Esophagus muscularis mucosa (tissue), 4 donors: ENCODE data around the gene PRDX6. TPM values are rescaled to one million over a fixed set of nuclear protein-coding genes. Genes with fewer than 3 reads are reported as not detected.
"Not testable (repeated sequence)": the region's sequence is repeated elsewhere in the genome, so short reads cannot be mapped to it uniquely, and the experiment has no call there.

Experiments used
- DNase-seq: peaks from one replicate; pipeline ENCODE4 v3.0.0-alpha.2; 2017; ENCODE audit errors: extremely low spot score
- H3K27ac ChIP-seq, 4 donors: fragments of 200-600 bp; sonication (generic); replicated peaks in 1 of 4; 1 replicate in 3 of 4; 2 replicates in 1 of 4; pipeline ENCODE4 v1.5.1; 2016 to 2019; ENCODE audit warnings: mild to moderate bottlenecking in 1 of 4
- H3K27me3 ChIP-seq, 4 donors: fragments of 200-600 bp; sonication (generic); one replicate each; pipeline versions ENCODE4 v1.5.1 to v1.6.0; 2016 to 2019
- H3K36me3 ChIP-seq, 4 donors: fragments of 200-600 bp; sonication (generic); one replicate each; pipeline ENCODE4 v1.5.1; 2016 to 2019
- H3K4me1 ChIP-seq, 4 donors: fragments of 200-600 bp; sonication (generic); one replicate each; pipeline ENCODE4 v1.5.1; 2016 to 2019
- H3K4me3 ChIP-seq, 4 donors: fragments of 200-600 bp; sonication (generic); 1 replicate in 2 of 4; 2 replicates in 2 of 4; pipeline ENCODE4 v1.5.1; 2016 to 2019; ENCODE audit warnings: mild to moderate bottlenecking in 4 of 4, moderate library complexity in 1 of 4
- H3K9me3 ChIP-seq, 4 donors: fragments of 200-600 bp; sonication (generic); 1 replicate in 3 of 4; 2 replicates in 1 of 4; pipeline ENCODE4 v1.5.1; 2016 to 2019
- CTCF ChIP-seq, 3 experiments: fragments of 200-600 bp in 2 of 3; fragments of 450-650 bp in 1 of 3; sonication (generic) in 2 of 3; IDR thresholded peaks; one replicate each; pipeline ENCODE4 v1.5.1; 2017 to 2019; ENCODE audit warnings: antibody characterized with exemption in 3 of 3, mild to moderate bottlenecking in 2 of 3, moderate library complexity in 1 of 3
- EP300 ChIP-seq: sonication (generic); formaldehyde crosslinking; IDR thresholded peaks from one replicate; pipeline ENCODE4 v1.6.1; 2017; ENCODE audit warnings: antibody characterized with exemption
- POLR2A ChIP-seq: fragments of 450-650 bp; IDR thresholded peaks from one replicate; pipeline ENCODE4 v1.6.1; 2017; ENCODE audit warnings: antibody characterized with exemption, moderate library complexity, mild to moderate bottlenecking, low read depth
- POLR2AphosphoS5 ChIP-seq, 2 donors: sonication (generic); formaldehyde crosslinking; IDR thresholded peaks; one replicate each; pipeline ENCODE4 v1.6.1; 2017; ENCODE audit warnings: antibody characterized with exemption in 2 of 2
- WGBS: methylation state at CpG from one replicate; pipeline ENCODE4 v1.1.5; 2018; 5-methylcytosine and 5-hydroxymethylcytosine counted together
- intact Hi-C: fragments of 100-400 bp; cut with DNase I; formaldehyde crosslinking; loops from one replicate; pipeline ENCODE4 v1.15.1; 2023
- total RNA-seq, 4 donors: library from RNA; depleted of rRNA; stranded (reverse); fragments of >200 nt; gene quantifications; one replicate each; pipeline versions ENCODE4 v1.1.0 to v1.2.1, GENCODE V29; 2016

The PRDX6 gene
- total RNA-seq, 4 donors from 2014 or later = 319 to 529 (median 375) TPM

GRCh38 chr1:173473599-173474011 is 3.5 kb upstream of the PRDX6 start:
- Histone ChIP-seq H3K27ac (peak overlapping the region; percentile 97 to 100 (median 100)), H3K4me1 (peaks cover 29 to 54% (median 47%) of the 10 kb centered on the region in 4 donors), H3K4me3 (peak overlapping the region; percentile 13 to 38 (median 25)), H3K9me3 (no peaks in the 10 kb centered on the region), H3K27me3 (no peaks in the 10 kb centered on the region), H3K36me3 (peaks cover 0 to 6% (median 0%) of the 10 kb centered on the region in 4 donors)
- WGBS = 43% methylated on average over 2 of the region's 2 CpGs
- TF ChIP-seq EP300 = no peak
- no peak for TF ChIP-seq POLR2AphosphoS5 (IDR thresholded peaks at IDR 0.05)
- DNase-seq = no peak
- intact Hi-C loops = loop anchor here (2.0 kb wide), 1 partner anchor 21 kb away; no protein-coding TSS in a partner anchor

- Histone ChIP-seq H3K27me3 (no peaks in the 10 kb centered on the region), H3K27ac (peak overlapping the region; percentile 97 to 100 (median 100)), H3K36me3 (peaks cover 0 to 6% (median 0%) of the 10 kb centered on the region in 4 donors), H3K4me3 (peak overlapping the region; percentile 13 to 85 (median 32)), H3K9me3 (no peaks in the 10 kb centered on the region), H3K4me1 (peaks cover 35 to 60% (median 53%) of the 10 kb centered on the region in 4 donors)
- intact Hi-C loops = loop anchor here (2.0 kb wide), 1 partner anchor 21 kb away; no protein-coding TSS in a partner anchor
- TF ChIP-seq EP300 (no peak), CTCF (IDR thresholded peaks at IDR 0.05) (no peak), POLR2A (no peak), POLR2AphosphoS5 (IDR thresholded peaks at IDR 0.05) (peak in 1 of 2 donors; percentile 25)
- no peak for DNase-seq
- 89% methylated on average over 5 of the region's 5 CpGs for WGBS
Measured at GRCh38 chr1:173474097-173474779, 2.9 kb upstream of the PRDX6 start.

GRCh38 chr1:173474780-173475421 is 2.2 kb upstream of the PRDX6 start:
- WGBS = 73% methylated on average over 16 of the region's 17 CpGs
- H3K4me3 ChIP-seq = peak overlapping the region; percentile 85 to 95 (median 93)
- not testable (repeated sequence) for DNase-seq, H3K27me3 ChIP-seq, H3K36me3 ChIP-seq, H3K9me3 ChIP-seq
- peaks cover 42 to 67% (median 60%) of the 10 kb centered on the region in 4 donors for H3K4me1 ChIP-seq
- intact Hi-C loops = loop anchor here (2.0 kb wide), 1 partner anchor 22 kb away; no protein-coding TSS in a partner anchor
- H3K27ac ChIP-seq = peak overlapping the region; percentile 97 to 100 (median 100)

- H3K36me3 ChIP-seq = peaks cover 0 to 4% (median 3%) of the 10 kb centered on the region in 4 donors
- no peaks in the 10 kb centered on the region for H3K9me3 ChIP-seq
- H3K4me1 ChIP-seq = peaks cover 50 to 75% (median 67%) of the 10 kb centered on the region in 4 donors
- 23% methylated on average over 5 of the region's 5 CpGs for WGBS
- peak overlapping the region; percentile 85 to 95 (median 93) for H3K4me3 ChIP-seq
- no peaks in the 10 kb centered on the region for H3K27me3 ChIP-seq
- intact Hi-C loops = loop anchor here (2.0 kb wide), 1 partner anchor 23 kb away; no protein-coding TSS in a partner anchor
- DNase-seq = no peak
- TF ChIP-seq CTCF (IDR thresholded peaks at IDR 0.05) (no peak), POLR2AphosphoS5 (IDR thresholded peaks at IDR 0.05) (peak; percentile 23 to 46)
- H3K27ac ChIP-seq = peak overlapping the region; percentile 97 to 100 (median 100)
Measured at GRCh38 chr1:173475564-173476196, 1.5 kb upstream of the PRDX6 start.

- H3K4me1 ChIP-seq = peaks cover 55 to 77% (median 73%) of the 10 kb centered on the region in 4 donors
- H3K4me3 ChIP-seq = peak overlapping the region; percentile 85 to 95 (median 93)
- H3K36me3 ChIP-seq = peaks cover 0 to 8% (median 5%) of the 10 kb centered on the region in 4 donors
- no peak for TF ChIP-seq POLR2AphosphoS5 (IDR thresholded peaks at IDR 0.05)
- TF ChIP-seq POLR2A = no peak
- no peak for TF ChIP-seq EP300
- no peak for TF ChIP-seq CTCF (IDR thresholded peaks at IDR 0.05)
- peak overlapping the region; percentile 97 to 100 (median 100) for H3K27ac ChIP-seq
- WGBS = 34% methylated on average over 5 of the region's 5 CpGs
- intact Hi-C loops = no loop called here
- DNase-seq = no peak
- H3K9me3 ChIP-seq = no peaks in the 10 kb centered on the region
- H3K27me3 ChIP-seq = no peaks in the 10 kb centered on the region
Measured at GRCh38 chr1:173476197-173476664, 904 bp upstream of the PRDX6 start.
